GM23338 (cell line): ENCODE measurements around the gene SPDYE1.

Source experiments
- CREB1 ChIP-seq: fragments of 250-450 bp; sonication (Bioruptor Pico); IDR thresholded peaks from 2 replicates; pipeline ENCODE4 v1.5.0; 2020; ENCODE audit warnings: low read depth, mild to moderate bottlenecking, moderate library complexity
- EZH2 ChIP-seq: fragments of 200-600 bp; sonication (generic); IDR thresholded peaks from one replicate; pipeline ENCODE4 v1.8.0; 2017; ENCODE audit warnings: antibody characterized with exemption, mild to moderate bottlenecking, low read depth; ENCODE audit not compliant: unreplicated experiment
- EZH2phosphoT487 ChIP-seq: fragments of 200-600 bp; sonication (generic); IDR thresholded peaks from one replicate; pipeline ENCODE4 v1.8.1; 2018; ENCODE audit warnings: antibody characterized with exemption; ENCODE audit not compliant: unreplicated experiment
- NANOG ChIP-seq: IDR thresholded peaks from 2 replicates; pipeline ENCODE4 v1.6.1; 2016; ENCODE audit warnings: antibody characterized with exemption, borderline replicate concordance
- POLR2AphosphoS5 ChIP-seq: IDR thresholded peaks from 2 replicates; pipeline ENCODE4 v1.6.1; 2016; ENCODE audit warnings: antibody characterized with exemption, low read depth
- STAT1 ChIP-seq: IDR thresholded peaks from one replicate; pipeline ENCODE4 v1.6.1; 2016; ENCODE audit warnings: antibody characterized with exemption; ENCODE audit not compliant: unreplicated experiment
- TF ChIP-seq, protein P1 (sequence below), 2 experiments: fragments of 200-600 bp in 1 of 2; sonication (generic) in 1 of 2; conservative IDR thresholded peaks; 2 replicates each; pipeline versions ENCODE4 v1.5.1 to v1.6.1; 2016 to 2017; ENCODE audit warnings: antibody characterized with exemption in 2 of 2, low read depth in 2 of 2, mild to moderate bottlenecking in 2 of 2, moderate library complexity in 1 of 2
- TF ChIP-seq, protein P2 (sequence below): IDR thresholded peaks from one replicate; pipeline ENCODE4 v1.6.1; 2018; ENCODE audit warnings: antibody characterized with exemption; ENCODE audit not compliant: unreplicated experiment
- TF ChIP-seq, protein P3 (sequence below): IDR thresholded peaks from 2 replicates; pipeline ENCODE4 v1.6.1; 2016; ENCODE audit warnings: antibody characterized with exemption

DNA sequence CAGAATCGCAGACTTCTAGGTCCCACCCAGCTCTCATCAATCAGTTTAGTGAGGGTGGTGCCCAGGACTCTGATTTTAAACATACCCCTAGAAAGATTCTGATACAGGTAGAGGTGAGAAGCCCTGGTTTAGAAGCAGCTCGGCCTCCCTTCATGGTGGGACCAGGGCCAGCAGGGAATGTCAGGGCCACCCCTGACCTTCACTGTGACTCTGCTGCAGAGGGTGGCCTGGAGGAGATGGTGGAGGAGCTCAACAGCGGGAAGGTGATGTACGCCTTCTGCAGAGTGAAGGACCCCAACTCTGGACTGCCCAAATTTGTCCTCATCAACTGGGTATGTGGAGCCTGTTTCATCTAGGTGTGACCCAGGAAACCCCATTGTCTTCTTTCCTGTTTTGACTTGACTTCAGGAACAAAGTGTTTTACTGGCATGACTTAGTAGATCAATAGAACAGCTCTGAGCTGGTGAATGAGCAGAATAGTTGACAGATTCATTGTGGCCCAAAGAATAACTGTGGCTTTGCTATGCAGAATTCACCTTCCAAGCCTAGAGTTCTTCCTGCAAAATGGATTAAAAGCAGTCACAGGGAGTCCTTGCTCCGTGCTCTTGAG lies 54.0 kb downstream of the SPDYE1 start:
- TF ChIP-seq, protein P1, sequence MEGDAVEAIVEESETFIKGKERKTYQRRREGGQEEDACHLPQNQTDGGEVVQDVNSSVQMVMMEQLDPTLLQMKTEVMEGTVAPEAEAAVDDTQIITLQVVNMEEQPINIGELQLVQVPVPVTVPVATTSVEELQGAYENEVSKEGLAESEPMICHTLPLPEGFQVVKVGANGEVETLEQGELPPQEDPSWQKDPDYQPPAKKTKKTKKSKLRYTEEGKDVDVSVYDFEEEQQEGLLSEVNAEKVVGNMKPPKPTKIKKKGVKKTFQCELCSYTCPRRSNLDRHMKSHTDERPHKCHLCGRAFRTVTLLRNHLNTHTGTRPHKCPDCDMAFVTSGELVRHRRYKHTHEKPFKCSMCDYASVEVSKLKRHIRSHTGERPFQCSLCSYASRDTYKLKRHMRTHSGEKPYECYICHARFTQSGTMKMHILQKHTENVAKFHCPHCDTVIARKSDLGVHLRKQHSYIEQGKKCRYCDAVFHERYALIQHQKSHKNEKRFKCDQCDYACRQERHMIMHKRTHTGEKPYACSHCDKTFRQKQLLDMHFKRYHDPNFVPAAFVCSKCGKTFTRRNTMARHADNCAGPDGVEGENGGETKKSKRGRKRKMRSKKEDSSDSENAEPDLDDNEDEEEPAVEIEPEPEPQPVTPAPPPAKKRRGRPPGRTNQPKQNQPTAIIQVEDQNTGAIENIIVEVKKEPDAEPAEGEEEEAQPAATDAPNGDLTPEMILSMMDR (conservative IDR thresholded peaks at IDR 0.05; ENCODE audit: low read depth in 2 of 2) = no peak
- TF ChIP-seq EZH2 (no peak), POLR2AphosphoS5 (no peak), CREB1 (CRISPR knock-in tag) (no peak), STAT1 (no peak), NANOG (no peak), EZH2phosphoT487 (no peak)
- TF ChIP-seq, protein P2, sequence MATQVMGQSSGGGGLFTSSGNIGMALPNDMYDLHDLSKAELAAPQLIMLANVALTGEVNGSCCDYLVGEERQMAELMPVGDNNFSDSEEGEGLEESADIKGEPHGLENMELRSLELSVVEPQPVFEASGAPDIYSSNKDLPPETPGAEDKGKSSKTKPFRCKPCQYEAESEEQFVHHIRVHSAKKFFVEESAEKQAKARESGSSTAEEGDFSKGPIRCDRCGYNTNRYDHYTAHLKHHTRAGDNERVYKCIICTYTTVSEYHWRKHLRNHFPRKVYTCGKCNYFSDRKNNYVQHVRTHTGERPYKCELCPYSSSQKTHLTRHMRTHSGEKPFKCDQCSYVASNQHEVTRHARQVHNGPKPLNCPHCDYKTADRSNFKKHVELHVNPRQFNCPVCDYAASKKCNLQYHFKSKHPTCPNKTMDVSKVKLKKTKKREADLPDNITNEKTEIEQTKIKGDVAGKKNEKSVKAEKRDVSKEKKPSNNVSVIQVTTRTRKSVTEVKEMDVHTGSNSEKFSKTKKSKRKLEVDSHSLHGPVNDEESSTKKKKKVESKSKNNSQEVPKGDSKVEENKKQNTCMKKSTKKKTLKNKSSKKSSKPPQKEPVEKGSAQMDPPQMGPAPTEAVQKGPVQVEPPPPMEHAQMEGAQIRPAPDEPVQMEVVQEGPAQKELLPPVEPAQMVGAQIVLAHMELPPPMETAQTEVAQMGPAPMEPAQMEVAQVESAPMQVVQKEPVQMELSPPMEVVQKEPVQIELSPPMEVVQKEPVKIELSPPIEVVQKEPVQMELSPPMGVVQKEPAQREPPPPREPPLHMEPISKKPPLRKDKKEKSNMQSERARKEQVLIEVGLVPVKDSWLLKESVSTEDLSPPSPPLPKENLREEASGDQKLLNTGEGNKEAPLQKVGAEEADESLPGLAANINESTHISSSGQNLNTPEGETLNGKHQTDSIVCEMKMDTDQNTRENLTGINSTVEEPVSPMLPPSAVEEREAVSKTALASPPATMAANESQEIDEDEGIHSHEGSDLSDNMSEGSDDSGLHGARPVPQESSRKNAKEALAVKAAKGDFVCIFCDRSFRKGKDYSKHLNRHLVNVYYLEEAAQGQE = no peak
- TF ChIP-seq, protein P3, sequence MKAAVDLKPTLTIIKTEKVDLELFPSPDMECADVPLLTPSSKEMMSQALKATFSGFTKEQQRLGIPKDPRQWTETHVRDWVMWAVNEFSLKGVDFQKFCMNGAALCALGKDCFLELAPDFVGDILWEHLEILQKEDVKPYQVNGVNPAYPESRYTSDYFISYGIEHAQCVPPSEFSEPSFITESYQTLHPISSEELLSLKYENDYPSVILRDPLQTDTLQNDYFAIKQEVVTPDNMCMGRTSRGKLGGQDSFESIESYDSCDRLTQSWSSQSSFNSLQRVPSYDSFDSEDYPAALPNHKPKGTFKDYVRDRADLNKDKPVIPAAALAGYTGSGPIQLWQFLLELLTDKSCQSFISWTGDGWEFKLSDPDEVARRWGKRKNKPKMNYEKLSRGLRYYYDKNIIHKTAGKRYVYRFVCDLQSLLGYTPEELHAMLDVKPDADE = no peak
